NT2/D1 (cell line): ENCODE results near the gene PLXNA2.

Source experiments
- SUZ12 ChIP-seq: IDR thresholded peaks from 2 replicates; pipeline ENCODE4 v1.6.1; 2011; ENCODE audit not compliant: insufficient read length, insufficient read depth; ENCODE audit errors: extremely low read depth
- YY1 ChIP-seq: IDR thresholded peaks from 2 replicates; pipeline ENCODE4 v1.6.1; 2011; ENCODE audit not compliant: insufficient read length, insufficient read depth
- ZNF274 ChIP-seq: IDR thresholded peaks from 2 replicates; pipeline ENCODE4 v1.6.1; 2011; ENCODE audit warnings: mild to moderate bottlenecking, low read depth, low read length

DNA sequence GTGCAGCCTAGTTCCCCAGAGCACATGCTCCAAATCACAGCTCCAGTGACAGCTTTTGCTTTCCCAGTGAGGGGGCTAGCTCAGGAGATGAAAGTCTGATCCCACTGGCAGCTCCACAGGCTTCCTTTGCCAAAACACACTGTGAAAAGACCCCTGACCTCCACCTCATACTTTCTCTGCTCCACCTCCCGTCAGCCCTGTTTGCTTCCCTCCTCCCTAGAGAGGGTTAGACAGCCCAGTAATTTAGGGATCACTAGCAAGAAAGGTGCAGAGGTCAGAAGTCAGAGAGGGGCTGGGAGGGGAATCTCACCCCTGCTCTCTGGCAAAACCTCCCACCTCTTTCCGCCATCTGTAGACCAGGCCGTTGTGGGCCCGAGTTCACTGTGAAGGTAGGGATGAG lies 62.8 kb downstream of the PLXNA2 start:
- TF ChIP-seq SUZ12 (no peak), YY1 (no peak), ZNF274 (no peak)
